Measurements from ENCODE around the gene KLHDC3.

Gene KLHDC3

GRCh38 chr6:43059168-43060033, 45.4 kb downstream of the KLHDC3 start, which contains the start of the genes KLC4 and MRPL2:
Gene KLC4, plus strand, starts transcription at chr6:43059631. Its CDS starts 1,705 bp downstream, at chr6:43061336.
Gene MRPL2, minus strand, starts transcription at chr6:43059434. Its CDS starts 53 bp downstream, at chr6:43059381.
- DNase-seq (ENCODE audit: low spot score): peak; percentile 100

DNA sequence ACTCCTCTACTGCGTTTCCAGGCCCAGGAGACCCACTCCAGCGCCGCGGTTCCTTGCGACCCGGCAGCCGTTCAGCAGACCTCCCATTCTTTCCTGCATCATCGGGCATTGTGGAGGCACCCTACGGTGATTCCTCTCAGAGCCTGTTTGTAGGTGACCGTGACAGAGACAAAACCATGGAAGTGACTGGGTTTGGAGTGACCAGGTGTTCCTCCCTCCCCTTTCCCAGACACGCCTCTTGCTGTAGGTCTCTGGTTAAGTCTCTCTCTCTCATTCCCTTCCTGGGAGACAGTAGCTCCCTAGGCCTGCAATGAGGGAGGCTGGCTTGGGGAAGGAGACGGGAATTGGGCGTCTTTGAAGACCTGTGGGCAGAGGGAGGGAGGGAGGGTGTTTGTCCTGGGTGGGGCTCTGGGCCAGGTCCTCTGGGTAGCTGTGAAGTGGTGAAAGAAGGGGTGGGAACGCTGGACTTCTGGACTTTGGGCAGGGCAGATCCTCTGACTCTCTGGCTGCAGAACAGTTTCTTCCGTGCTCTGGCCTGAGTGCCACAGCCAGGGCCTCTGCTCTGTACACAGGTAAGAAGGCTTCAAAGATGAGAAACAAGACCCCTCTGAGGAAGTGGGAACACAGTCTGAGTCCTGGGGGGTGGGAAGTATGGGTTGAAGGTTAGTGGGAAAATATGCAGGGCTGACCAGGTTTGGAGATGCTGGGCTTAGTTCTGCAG, 46.1 kb downstream of the KLHDC3 start:
- DNase-seq (ENCODE audit: low spot score): no peak

DNA sequence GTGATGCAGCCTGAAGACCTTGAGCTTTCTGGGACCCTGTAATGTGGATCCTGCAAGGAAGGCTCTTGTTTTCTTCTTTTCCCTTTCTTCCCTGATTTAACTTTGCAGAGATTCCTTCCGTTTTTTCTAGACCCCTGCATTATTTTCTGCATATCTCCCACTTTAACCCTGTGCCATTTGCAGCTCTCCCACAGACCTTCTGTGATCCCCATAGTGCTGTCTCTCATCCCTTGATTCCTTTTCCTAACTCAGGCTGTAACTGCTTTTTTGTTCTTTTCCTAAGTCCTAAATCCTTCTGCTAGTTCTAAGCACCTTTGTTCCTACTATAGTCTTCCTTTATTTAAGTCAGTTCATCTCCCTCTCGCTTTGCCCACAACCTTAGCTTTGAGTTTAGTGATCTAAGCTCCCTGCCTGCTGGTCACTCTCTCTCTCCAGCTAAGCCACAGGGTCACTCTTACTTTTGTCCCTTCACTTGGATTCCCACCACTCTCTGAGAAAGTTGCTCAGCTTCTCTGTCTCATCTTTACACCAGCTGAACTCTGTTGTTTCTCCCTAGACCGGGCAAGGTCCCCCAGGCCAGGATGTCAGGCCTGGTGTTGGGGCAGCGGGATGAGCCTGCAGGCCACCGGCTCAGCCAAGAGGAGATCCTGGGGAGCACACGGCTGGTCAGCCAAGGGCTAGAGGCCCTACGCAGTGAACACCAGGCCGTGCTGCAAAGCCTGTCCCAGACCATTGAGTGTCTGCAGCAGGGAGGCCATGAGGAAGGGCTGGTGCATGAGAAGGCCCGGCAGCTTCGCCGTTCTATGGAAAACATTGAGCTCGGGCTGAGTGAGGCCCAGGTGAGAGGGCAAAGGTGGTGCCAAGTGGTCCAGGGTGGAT, 46.9 kb downstream of the KLHDC3 start:
- no peak for DNase-seq (ENCODE audit: low spot score)

DNA sequence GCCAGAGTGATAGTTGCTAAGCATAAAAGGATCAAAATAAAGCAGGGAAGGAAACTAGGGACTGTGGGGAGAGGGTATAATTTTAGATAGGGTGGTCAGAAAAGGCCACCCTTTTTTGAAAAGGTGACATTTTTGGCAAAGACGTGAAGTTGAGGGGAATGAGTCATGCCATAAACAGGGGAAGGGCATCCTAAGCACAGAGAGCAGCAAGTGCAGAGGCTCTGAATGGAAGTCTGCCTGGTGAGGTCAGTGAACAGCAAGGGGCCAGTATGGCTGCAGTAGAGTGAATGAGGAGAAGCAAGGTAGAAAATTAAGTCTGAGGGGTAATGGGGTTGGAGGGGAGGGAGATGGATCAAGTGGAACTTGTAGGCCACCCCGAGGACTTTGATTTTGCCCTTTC, 47.8 kb downstream of the KLHDC3 start:
- peak; percentile 36 for DNase-seq (ENCODE audit: low spot score)

DNA sequence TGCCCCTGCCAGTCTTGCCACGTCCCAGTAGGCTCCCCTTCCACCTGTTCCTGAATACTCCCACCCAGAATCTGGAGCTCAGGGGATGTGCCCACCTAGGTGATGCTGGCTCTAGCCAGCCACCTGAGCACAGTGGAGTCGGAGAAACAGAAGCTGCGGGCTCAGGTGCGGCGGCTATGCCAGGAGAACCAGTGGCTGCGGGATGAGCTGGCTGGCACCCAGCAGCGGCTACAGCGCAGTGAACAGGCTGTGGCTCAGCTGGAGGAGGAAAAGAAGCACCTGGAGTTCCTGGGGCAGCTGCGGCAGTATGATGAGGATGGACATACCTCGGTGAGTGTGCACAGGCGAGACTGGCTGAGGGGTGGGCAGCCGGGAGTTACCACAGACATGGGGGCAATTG, 48.8 kb downstream of the KLHDC3 start:
- no peak for DNase-seq (ENCODE audit: low spot score)

DNA sequence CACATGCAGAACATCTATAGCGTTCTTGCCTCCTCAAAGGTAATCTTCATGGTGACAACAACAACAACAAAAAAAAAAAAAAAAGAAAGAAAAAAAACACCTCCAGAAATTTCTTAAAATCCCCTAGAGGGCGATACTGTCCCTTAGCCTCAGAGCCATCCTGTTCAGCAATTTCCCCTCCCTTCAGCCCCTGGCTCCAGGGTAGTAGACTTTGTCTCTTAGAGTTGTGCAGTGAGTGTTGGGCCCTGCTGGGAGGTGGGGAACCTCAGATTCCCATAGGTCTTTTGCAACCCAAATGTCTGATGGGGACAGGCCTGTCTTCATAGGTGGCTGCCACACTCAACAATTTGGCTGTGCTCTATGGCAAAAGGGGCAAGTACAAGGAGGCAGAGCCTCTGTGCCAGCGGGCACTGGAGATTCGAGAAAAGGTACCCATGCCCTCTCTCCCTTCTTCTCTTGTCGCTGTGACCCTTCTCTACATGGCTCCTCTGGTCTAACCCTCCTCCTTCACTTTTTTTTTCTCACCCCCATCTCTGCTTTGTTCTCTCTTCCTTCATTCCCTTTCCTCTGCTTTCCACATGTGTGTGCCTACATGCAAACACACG, 56.1 kb downstream of the KLHDC3 start:
- peak; percentile 83 for DNase-seq (ENCODE audit: low spot score)
